Colonic mucosa (tissue), 4 donors: ENCODE results near the gene WDFY4. TPM values are rescaled to one million over a fixed set of nuclear protein-coding genes. Genes with fewer than 3 reads are reported as not detected.

Experiments
- DNase-seq: peaks from one replicate; pipeline ENCODE4 v3.0.0-alpha.2; 2020
- H3K27ac ChIP-seq: fragments of 200-600 bp; one replicate; pipeline ENCODE4 v1.8.0; 2021
- H3K27me3 ChIP-seq: fragments of 200-600 bp; one replicate; pipeline ENCODE4 v1.8.0; 2021
- H3K36me3 ChIP-seq: fragments of 200-600 bp; one replicate; pipeline ENCODE4 v1.8.0; 2021
- H3K4me1 ChIP-seq: fragments of 200-600 bp; one replicate; pipeline ENCODE4 v1.8.0; 2021; ENCODE audit warnings: mild to moderate bottlenecking
- H3K4me3 ChIP-seq: fragments of 200-600 bp; one replicate; pipeline ENCODE4 v1.8.0; 2021
- H3K9ac ChIP-seq, 2 donors: one replicate each; pipeline ENCODE4 v1.7.0; 2013; ENCODE audit warnings: control low read depth in 2 of 2, low read depth in 2 of 2, low read length in 2 of 2
- H3K9me3 ChIP-seq: fragments of 200-600 bp; one replicate; pipeline ENCODE4 v1.8.0; 2021
- intact Hi-C: fragments of 100-400 bp; cut with DNase I; formaldehyde crosslinking; loops from one replicate; pipeline ENCODE4 v1.14.1; 2022
- total RNA-seq, 2 donors: library from RNA; stranded (reverse); fragmentation: NEBNext Ultra II Directional in 1 of 2; extraction: Animal tissue kit (Norgen Biotek cat#: 25700) in 1 of 2; gene quantifications; one replicate each; pipeline ENCODE4 v1.2.1, GENCODE V29; 2021
- TF ChIP-seq, protein P1 (sequence below): fragments of 200-600 bp; IDR thresholded peaks from one replicate; pipeline ENCODE4 v1.8.0; 2022; ENCODE audit warnings: antibody characterized with exemption, mild to moderate bottlenecking
- donor health status: healthy.
- donor health status: DM: no; HTN: no; CAD: no.
- donor health status: DM: no; HTN: no; CAD: no.

Gene WDFY4
- total RNA-seq, 2 donors from 2014 or later, result 1.5 to 1.6 TPM

DNA sequence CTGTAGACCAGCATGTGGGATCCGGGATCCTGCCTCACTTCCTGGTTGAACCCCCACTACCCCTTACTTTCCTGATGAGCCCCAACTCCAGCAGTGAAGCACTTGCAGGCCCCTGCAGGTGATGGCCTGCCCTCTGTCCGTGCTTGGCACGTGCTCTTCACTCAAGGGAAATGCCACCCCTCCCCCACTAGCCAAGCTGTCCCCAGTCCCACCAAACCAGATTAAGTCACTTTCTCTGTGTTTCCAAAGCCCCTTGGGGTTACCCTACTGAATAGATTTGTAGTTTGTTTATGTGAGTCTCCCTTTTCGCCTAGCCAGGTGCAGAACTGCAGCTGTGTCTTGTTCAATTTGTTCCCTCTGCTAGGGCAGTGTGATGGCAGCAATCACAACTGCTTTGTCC, 121.7 kb downstream of the WDFY4 start:
- TF ChIP-seq, protein P1, sequence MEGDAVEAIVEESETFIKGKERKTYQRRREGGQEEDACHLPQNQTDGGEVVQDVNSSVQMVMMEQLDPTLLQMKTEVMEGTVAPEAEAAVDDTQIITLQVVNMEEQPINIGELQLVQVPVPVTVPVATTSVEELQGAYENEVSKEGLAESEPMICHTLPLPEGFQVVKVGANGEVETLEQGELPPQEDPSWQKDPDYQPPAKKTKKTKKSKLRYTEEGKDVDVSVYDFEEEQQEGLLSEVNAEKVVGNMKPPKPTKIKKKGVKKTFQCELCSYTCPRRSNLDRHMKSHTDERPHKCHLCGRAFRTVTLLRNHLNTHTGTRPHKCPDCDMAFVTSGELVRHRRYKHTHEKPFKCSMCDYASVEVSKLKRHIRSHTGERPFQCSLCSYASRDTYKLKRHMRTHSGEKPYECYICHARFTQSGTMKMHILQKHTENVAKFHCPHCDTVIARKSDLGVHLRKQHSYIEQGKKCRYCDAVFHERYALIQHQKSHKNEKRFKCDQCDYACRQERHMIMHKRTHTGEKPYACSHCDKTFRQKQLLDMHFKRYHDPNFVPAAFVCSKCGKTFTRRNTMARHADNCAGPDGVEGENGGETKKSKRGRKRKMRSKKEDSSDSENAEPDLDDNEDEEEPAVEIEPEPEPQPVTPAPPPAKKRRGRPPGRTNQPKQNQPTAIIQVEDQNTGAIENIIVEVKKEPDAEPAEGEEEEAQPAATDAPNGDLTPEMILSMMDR, result no peak
- no peak for DNase-seq
- no peaks in the 10 kb centered on the region for H3K9me3 ChIP-seq
- intact Hi-C loops, result no loop called here
- H3K9ac ChIP-seq, result no peak overlapping the region
- H3K27me3 ChIP-seq, result no peaks in the 10 kb centered on the region
- H3K36me3 ChIP-seq, result no peaks in the 10 kb centered on the region
- no peak overlapping the region for H3K27ac ChIP-seq
- H3K4me1 ChIP-seq, result no peaks in the 10 kb centered on the region
- no peak overlapping the region for H3K4me3 ChIP-seq

DNA sequence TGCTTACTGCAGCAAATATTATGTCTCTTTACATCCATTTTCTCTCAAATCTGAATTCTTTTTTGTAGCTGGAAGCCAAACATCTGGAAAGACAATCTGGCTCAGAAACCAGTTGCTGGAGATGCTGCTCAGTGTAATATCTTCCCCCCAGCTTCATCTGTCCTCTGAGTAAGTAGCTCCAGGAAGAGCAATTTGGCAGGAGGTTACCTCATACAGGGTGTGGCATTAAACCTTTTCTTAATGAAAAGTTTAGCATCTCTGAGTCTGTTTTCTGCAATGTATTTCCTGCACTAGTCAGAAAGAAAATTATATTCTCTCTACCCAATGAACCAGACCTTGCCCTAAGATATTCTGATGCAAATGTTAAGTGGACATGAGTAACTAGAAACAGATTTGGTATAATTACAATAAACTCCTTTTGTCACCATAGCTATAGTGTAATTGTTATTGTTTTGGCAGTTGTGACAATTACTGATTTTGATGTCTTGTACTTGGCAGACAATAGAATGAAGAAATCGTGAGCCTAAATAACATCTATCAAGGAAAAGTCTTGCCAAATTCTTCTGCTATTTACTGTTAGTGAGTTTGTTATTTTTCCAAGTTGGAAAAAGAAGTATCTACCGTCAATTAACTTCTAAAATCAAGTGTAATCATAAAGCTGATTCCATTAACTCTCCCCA, 123.3 kb downstream of the WDFY4 start:
- no peak overlapping the region for H3K9ac ChIP-seq
- intact Hi-C loops, result no loop called here
- no peak overlapping the region for H3K4me3 ChIP-seq
- no peaks in the 10 kb centered on the region for H3K4me1 ChIP-seq
- no peaks in the 10 kb centered on the region for H3K27me3 ChIP-seq
- no peak overlapping the region for H3K27ac ChIP-seq
- H3K36me3 ChIP-seq, result no peaks in the 10 kb centered on the region
- TF ChIP-seq, protein P1, result no peak
- no peak for DNase-seq
- no peaks in the 10 kb centered on the region for H3K9me3 ChIP-seq

DNA sequence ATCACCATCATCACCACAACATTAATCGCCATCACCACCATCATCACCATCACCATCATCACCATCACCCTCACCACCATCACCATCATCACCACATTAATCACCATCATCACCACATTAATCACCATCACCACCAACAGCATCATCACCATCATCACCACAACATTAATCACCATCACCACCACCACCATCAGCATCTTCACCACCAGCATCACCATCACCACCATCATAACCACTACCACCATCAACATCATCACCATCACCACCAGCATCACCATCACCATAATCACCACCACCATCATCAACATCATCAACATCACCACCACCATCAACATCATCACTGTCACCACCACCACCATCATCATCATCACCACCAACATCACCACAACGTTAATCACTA, 124.6 kb downstream of the WDFY4 start:
- intact Hi-C loops, result no loop called here
- TF ChIP-seq, protein P1, result no peak
- Histone ChIP-seq H3K4me1 (no peaks in the 10 kb centered on the region), H3K36me3 (no peaks in the 10 kb centered on the region), H3K27ac (no peak overlapping the region), H3K4me3 (no peak overlapping the region), H3K27me3 (no peaks in the 10 kb centered on the region), H3K9ac (no peak overlapping the region), H3K9me3 (no peaks in the 10 kb centered on the region)
- DNase-seq, result no peak

GRCh38 chr10:48811461-48811860, 126.8 kb downstream of the WDFY4 start:
- no peak overlapping the region for H3K27ac ChIP-seq
- H3K9me3 ChIP-seq, result no peaks in the 10 kb centered on the region
- intact Hi-C loops, result no loop called here
- no peaks in the 10 kb centered on the region for H3K4me1 ChIP-seq
- no peak overlapping the region for H3K4me3 ChIP-seq
- no peaks in the 10 kb centered on the region for H3K36me3 ChIP-seq
- DNase-seq, result no peak
- H3K9ac ChIP-seq, result no peak overlapping the region
- TF ChIP-seq, protein P1, result no peak
- H3K27me3 ChIP-seq, result no peaks in the 10 kb centered on the region

DNA sequence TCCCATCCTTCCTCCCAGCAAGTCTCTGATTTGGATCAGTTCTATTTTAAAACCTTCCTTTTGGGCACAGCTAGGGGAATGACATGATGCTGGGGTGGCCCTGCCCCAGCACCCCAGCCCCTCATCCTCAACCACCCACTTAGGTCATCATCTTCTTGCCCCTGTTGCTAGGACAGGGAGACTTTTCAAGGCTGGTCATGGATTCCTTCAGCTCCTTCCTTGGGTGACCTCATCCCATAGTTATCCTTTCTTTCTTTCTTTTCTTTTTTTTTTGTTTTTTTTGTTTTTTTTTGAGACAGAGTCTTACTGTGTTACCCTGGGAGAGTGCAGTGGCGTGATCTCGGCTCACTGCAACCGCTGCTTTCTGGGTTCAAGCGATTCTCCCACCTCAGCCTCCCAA, 127.2 kb downstream of the WDFY4 start:
- Histone ChIP-seq H3K4me1 (no peaks in the 10 kb centered on the region), H3K36me3 (no peaks in the 10 kb centered on the region), H3K9ac (no peak overlapping the region), H3K27me3 (no peaks in the 10 kb centered on the region), H3K9me3 (no peaks in the 10 kb centered on the region), H3K4me3 (no peak overlapping the region), H3K27ac (no peak overlapping the region)
- intact Hi-C loops, result no loop called here
- TF ChIP-seq, protein P1, result no peak
- DNase-seq, result no peak
